ENCODE data around the gene KDM3A.

DNA sequence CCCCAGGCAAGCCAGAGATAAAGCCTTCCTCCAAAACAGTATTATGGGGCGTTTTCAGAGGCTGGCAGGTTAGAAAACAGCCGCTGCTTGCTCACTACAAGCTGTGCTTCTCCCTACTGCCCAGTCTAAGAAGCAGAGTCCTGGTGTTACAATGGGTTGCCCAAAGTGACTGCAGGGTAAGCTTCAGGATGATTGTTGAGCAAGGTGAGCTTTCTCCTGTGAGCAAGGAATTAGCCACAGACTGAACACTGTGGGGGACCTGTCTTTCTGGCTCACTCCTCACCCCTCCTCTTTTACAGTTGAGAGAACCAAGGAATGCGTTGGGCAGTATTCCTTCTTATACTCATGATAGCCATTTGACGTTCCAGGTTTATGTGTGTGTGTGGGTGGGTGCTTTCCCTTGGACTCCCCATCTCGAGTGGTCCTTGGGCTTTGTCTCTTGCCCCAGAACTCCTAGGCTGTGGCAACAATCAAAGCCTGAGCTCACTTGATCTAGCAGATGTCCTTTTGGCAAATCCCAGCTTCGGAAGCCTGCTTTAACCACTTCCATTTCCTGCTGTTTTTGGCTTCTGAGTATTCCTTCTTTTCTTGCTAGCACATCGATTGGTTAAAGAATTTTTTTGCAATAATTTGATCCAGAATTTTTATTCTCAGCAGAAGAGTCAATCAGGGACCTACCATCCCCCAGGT, 47.5 kb downstream of the KDM3A start:
- TF ChIP-seq POLR2A (IDR thresholded peaks at IDR 0.05) (no peak), POLR2AphosphoS5 (IDR thresholded peaks at IDR 0.05) (no peak)
- TF ChIP-seq, protein P1, sequence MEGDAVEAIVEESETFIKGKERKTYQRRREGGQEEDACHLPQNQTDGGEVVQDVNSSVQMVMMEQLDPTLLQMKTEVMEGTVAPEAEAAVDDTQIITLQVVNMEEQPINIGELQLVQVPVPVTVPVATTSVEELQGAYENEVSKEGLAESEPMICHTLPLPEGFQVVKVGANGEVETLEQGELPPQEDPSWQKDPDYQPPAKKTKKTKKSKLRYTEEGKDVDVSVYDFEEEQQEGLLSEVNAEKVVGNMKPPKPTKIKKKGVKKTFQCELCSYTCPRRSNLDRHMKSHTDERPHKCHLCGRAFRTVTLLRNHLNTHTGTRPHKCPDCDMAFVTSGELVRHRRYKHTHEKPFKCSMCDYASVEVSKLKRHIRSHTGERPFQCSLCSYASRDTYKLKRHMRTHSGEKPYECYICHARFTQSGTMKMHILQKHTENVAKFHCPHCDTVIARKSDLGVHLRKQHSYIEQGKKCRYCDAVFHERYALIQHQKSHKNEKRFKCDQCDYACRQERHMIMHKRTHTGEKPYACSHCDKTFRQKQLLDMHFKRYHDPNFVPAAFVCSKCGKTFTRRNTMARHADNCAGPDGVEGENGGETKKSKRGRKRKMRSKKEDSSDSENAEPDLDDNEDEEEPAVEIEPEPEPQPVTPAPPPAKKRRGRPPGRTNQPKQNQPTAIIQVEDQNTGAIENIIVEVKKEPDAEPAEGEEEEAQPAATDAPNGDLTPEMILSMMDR (IDR thresholded peaks at IDR 0.05): no peak
